B cell (primary cell): ENCODE results near the gene ELK3. TPM values are rescaled to one million over a fixed set of nuclear protein-coding genes. Genes with fewer than 3 reads are reported as not detected.

Source experiments
- ATAC-seq: fragments of 200-7000 bp; cut with Tn5 transposase; one replicate; pipeline ENCODE4 v1.10.0; 2021; ENCODE audit warnings: low read depth, mild to moderate bottlenecking, moderate number of reproducible peaks, moderate library complexity
- CTCF ChIA-PET: fragments of 350-600 bp; sonication (Branson Sonifier 250); formaldehyde crosslinking; loops from one replicate; lab custom pipeline; 2021; ENCODE audit warnings: antibody characterized with exemption, inconsistent platforms; lab: Charles Lee
- POLR2A ChIA-PET: fragments of 350-600 bp; sonication (Branson Sonifier 250); formaldehyde crosslinking; loops from one replicate; lab custom pipeline; 2021; ENCODE audit warnings: antibody characterized with exemption; lab: Charles Lee
- DNase-seq: peaks from one replicate; pipeline ENCODE4 v3.0.0; 2013
- H2AFZ ChIP-seq: 2 replicates; pipeline ENCODE4 v1.6.1; 2012; ENCODE audit warnings: mild to moderate bottlenecking, low read depth, low read length; ENCODE audit not compliant: insufficient read depth, poor library complexity, severe bottlenecking
- H3K27ac ChIP-seq, 2 donors: 1 replicate in 1 of 2; 2 replicates in 1 of 2; pipeline ENCODE4 v1.5.1; 2012 to 2013; ENCODE audit warnings: low read length in 2 of 2, mild to moderate bottlenecking in 2 of 2, moderate library complexity in 1 of 2
- H3K27me3 ChIP-seq, 4 experiments: fragments of 200-600 bp in 1 of 4; sonication (generic) in 1 of 4; replicated peaks in 1 of 4; 1 replicate in 2 of 4; 2 replicates in 2 of 4; pipeline versions ENCODE4 v1.6.1 to v1.7.0; 2013 to 2016; ENCODE audit warnings: low read length in 3 of 4, mild to moderate bottlenecking in 2 of 4, mixed read lengths in 1 of 4, moderate library complexity in 1 of 4; ENCODE audit not compliant: insufficient read depth in 4 of 4, control insufficient read depth in 3 of 4; ENCODE audit errors: control extremely low read depth in 1 of 4
- H3K36me3 ChIP-seq, 2 experiments: replicated peaks in 1 of 2; 1 replicate in 1 of 2; 2 replicates in 1 of 2; pipeline versions ENCODE4 v1.6.1 to v1.7.1; 2013; ENCODE audit warnings: low read length in 1 of 2; ENCODE audit not compliant: insufficient read depth in 2 of 2, control insufficient read depth in 1 of 2; ENCODE audit errors: control extremely low read depth in 1 of 2, extremely low read depth in 1 of 2
- H3K4me1 ChIP-seq, 2 donors: fragments of 200-600 bp in 1 of 2; sonication (generic) in 1 of 2; 1 replicate in 1 of 2; 2 replicates in 1 of 2; pipeline versions ENCODE4 v1.5.1 to v1.6.1; 2013 to 2017; ENCODE audit warnings: low read length in 2 of 2; ENCODE audit not compliant: control insufficient read depth in 2 of 2, insufficient read depth in 2 of 2
- H3K4me2 ChIP-seq: replicated peaks from 2 replicates; pipeline ENCODE3; 2012; ENCODE audit warnings: mild to moderate bottlenecking, low read depth, low read length; ENCODE audit not compliant: poor library complexity, severe bottlenecking
- H3K4me3 ChIP-seq, 5 experiments: fragments of 200-600 bp in 1 of 5; sonication (generic) in 1 of 5; 1 replicate in 3 of 5; 2 replicates in 2 of 5; pipeline versions ENCODE4 v1.5.1 to v1.7.0; 2011 to 2016; ENCODE audit warnings: low read length in 4 of 5, mild to moderate bottlenecking in 4 of 5, low read depth in 2 of 5, control low read depth in 1 of 5, moderate library complexity in 1 of 5; ENCODE audit not compliant: insufficient read depth in 1 of 5; ENCODE audit errors: control extremely low read depth in 1 of 5, extremely low read depth in 1 of 5
- H3K79me2 ChIP-seq: fragments of 200-600 bp; sonication (generic); one replicate; pipeline ENCODE4 v1.6.0; 2016; ENCODE audit warnings: low read length; ENCODE audit not compliant: control insufficient read depth, insufficient read depth
- H3K9ac ChIP-seq: fragments of 200-600 bp; sonication (generic); 2 replicates; pipeline ENCODE4 v1.6.1; 2017; ENCODE audit warnings: mild to moderate bottlenecking, low read length, moderate library complexity
- H3K9me3 ChIP-seq, 3 donors: one replicate each; pipeline versions ENCODE4 v1.6.1 to v1.7.1; 2013; ENCODE audit warnings: low read length in 2 of 3; ENCODE audit not compliant: control insufficient read depth in 2 of 3, insufficient read depth in 1 of 3; ENCODE audit errors: control extremely low read depth in 1 of 3
- H4K20me1 ChIP-seq: 2 replicates; pipeline ENCODE4 v1.6.0; 2012; ENCODE audit warnings: mild to moderate bottlenecking, low read length; ENCODE audit not compliant: insufficient read depth, control insufficient read depth, poor library complexity, severe bottlenecking
- H3K27ac Mint-ChIP-seq: one replicate; pipeline ENCODE4 v1.8.0; 2021; ENCODE audit warnings: mixed read lengths
- H3K27me3 Mint-ChIP-seq: one replicate; pipeline ENCODE4 v1.8.0; 2021; ENCODE audit warnings: mixed read lengths
- H3K4me1 Mint-ChIP-seq: one replicate; pipeline ENCODE4 v1.8.0; 2021; ENCODE audit warnings: mixed read lengths
- H3K4me3 Mint-ChIP-seq: one replicate; pipeline ENCODE4 v1.8.0; 2021; ENCODE audit warnings: mixed read lengths
- H3K9me3 Mint-ChIP-seq: one replicate; pipeline ENCODE4 v1.8.0; 2022; ENCODE audit warnings: mixed read lengths; ENCODE audit not compliant: insufficient read depth
- EZH2 ChIP-seq: IDR thresholded peaks from 2 replicates; pipeline ENCODE4 v1.6.1; 2012; ENCODE audit warnings: borderline replicate concordance, low read depth, mild to moderate bottlenecking, moderate library complexity, low read length; ENCODE audit not compliant: insufficient read depth, poor library complexity, severe bottlenecking
- WGBS: methylation state at CpG from one replicate; pipeline ENCODE4 v1.1.5; 2013; ENCODE audit warnings: missing lambda C conversion rate; ENCODE audit not compliant: insufficient coverage; 5-methylcytosine and 5-hydroxymethylcytosine counted together
- intact Hi-C: fragments of 100-400 bp; cut with micrococcal nuclease; formaldehyde crosslinking; loops from one replicate; pipeline ENCODE4 v1.10.0; 2022
- polyA plus RNA-seq: library from polyadenylated mRNA; depleted of rRNA; stranded (reverse); fragments of >200 nt; gene quantifications from 2 replicates; pipeline ENCODE4 v1.2.3, GENCODE V29; 2012
- total RNA-seq, 2 donors: library from RNA; stranded (reverse); fragments of 120-200 nt in 1 of 2; gene quantifications; 1 replicate in 1 of 2; 2 replicates in 1 of 2; pipeline versions ENCODE4 v1.2.3 to v1.2.4, GENCODE V29; 2013 to 2022
- TF ChIP-seq, protein P1 (sequence below): fragments of 200-600 bp; IDR thresholded peaks from one replicate; pipeline ENCODE4 v1.8.0; 2022; ENCODE audit warnings: antibody characterized with exemption, mild to moderate bottlenecking

The ELK3 gene
- total and polyA plus RNA-seq, 2 donors (not counting 1 experiment from before 2014, with no cell fraction given), result 10.5 to 87.1 TPM

DNA sequence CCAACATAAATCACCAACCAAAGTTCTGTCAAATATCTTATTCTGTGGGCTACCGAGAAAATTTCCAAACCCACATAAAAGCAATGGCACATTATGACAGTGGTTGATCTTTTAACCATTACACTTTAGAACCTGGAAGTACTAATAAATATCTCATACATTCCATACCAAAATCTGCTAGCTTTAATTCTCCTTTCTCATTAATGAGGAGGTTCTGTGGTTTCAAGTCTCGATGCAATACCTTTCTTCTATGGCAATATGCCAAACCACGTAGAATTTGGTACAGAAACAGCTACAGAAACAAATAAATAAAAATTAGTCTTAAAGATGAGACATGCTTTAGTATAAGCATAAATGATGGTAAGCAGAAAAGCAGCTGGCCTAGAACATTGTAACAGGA is 100.7 kb downstream of the ELK3 start:
- Mint-ChIP-seq H3K4me1 (peaks cover 6% of the 10 kb centered on the region), H3K9me3 (no peaks in the 10 kb centered on the region), H3K4me3 (no peak overlapping the region), H3K27ac (no peak overlapping the region), H3K27me3 (no peaks in the 10 kb centered on the region)
- no peak overlapping the region for H3K4me2 ChIP-seq
- no peak overlapping the region for H3K27ac ChIP-seq
- POLR2A ChIA-PET, result no interaction called here
- H4K20me1 ChIP-seq, result no peaks in the 10 kb centered on the region
- CTCF ChIA-PET, result interaction anchor here (1.2 to 1.5 kb wide), 2 partner anchors 105 to 222 kb away, joined by 5 to 7 read pairs; no protein-coding TSS in a partner anchor
- TF ChIP-seq EZH2, result no peak
- TF ChIP-seq, protein P1, sequence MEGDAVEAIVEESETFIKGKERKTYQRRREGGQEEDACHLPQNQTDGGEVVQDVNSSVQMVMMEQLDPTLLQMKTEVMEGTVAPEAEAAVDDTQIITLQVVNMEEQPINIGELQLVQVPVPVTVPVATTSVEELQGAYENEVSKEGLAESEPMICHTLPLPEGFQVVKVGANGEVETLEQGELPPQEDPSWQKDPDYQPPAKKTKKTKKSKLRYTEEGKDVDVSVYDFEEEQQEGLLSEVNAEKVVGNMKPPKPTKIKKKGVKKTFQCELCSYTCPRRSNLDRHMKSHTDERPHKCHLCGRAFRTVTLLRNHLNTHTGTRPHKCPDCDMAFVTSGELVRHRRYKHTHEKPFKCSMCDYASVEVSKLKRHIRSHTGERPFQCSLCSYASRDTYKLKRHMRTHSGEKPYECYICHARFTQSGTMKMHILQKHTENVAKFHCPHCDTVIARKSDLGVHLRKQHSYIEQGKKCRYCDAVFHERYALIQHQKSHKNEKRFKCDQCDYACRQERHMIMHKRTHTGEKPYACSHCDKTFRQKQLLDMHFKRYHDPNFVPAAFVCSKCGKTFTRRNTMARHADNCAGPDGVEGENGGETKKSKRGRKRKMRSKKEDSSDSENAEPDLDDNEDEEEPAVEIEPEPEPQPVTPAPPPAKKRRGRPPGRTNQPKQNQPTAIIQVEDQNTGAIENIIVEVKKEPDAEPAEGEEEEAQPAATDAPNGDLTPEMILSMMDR, result no peak
- no peak overlapping the region for H3K4me3 ChIP-seq
- H3K27me3 ChIP-seq, result no peaks in the 10 kb centered on the region
- no peak overlapping the region for H2AFZ ChIP-seq
- no peak overlapping the region for H3K9ac ChIP-seq
- no peaks in the 10 kb centered on the region for H3K4me1 ChIP-seq
- intact Hi-C loops, result no loop called here
- ATAC-seq (no peak), DNase-seq (no peak)
- H3K36me3 ChIP-seq, result peaks cover 14 to 42% of the 10 kb centered on the region in 2 experiments
- WGBS, result 80% methylated on average over 1 of the region's 3 CpGs
- no peaks in the 10 kb centered on the region for H3K9me3 ChIP-seq
- H3K79me2 ChIP-seq, result peaks cover 8% of the 10 kb centered on the region

DNA sequence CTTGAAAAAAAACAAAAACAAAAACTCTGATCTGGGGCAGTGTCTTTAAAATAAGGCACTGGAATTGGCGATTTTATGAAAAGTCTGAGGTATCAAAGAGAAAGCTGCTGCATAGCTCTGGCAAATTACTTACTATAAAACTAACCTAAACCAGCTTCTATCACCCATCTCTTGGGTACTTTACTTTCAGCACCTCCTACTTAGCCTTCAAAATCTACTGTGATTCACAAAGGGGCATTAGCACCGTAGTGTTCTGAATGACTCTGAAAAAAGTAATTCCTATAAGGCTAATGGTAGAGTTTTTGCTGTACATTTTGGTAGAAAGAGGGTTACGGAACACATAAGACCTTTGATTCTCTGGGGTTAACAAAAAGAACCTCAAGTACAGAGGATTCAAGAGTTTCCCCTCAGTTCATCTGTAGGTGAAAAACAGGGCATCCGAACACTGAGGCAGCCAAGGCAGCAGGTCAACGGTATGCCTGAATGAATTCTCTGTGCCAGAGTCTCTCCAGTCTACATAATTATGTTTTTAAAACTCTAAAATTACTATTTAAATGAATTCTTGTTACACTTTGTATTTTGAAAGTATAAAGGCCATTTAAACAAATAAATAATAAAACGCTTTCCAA is 101.5 kb downstream of the ELK3 start:
- Histone ChIP-seq H3K9ac (no peak overlapping the region), H2AFZ (no peak overlapping the region), H3K9me3 (no peaks in the 10 kb centered on the region), H3K27ac (peak overlapping the region in 1 of 2 donors; percentile 27), H3K79me2 (peaks cover 8% of the 10 kb centered on the region), H4K20me1 (no peaks in the 10 kb centered on the region), H3K27me3 (no peaks in the 10 kb centered on the region), H3K36me3 (peaks cover 15 to 44% of the 10 kb centered on the region in 2 experiments), H3K4me3 (no peak overlapping the region), H3K4me1 (no peaks in the 10 kb centered on the region), H3K4me2 (no peak overlapping the region)
- intact Hi-C loops, result no loop called here
- Mint-ChIP-seq H3K27ac (no peak overlapping the region), H3K27me3 (no peaks in the 10 kb centered on the region), H3K4me1 (peaks cover 6% of the 10 kb centered on the region), H3K4me3 (no peak overlapping the region), H3K9me3 (no peaks in the 10 kb centered on the region)
- 100% methylated on average over 1 of the region's 6 CpGs for WGBS
- DNase-seq, result no peak
- POLR2A ChIA-PET, result interaction anchor here (0.6 kb wide), 1 partner anchor 51 kb away, joined by 3 read pairs; no protein-coding TSS in a partner anchor
- no peak for ATAC-seq
- TF ChIP-seq, protein P1, result no peak
- TF ChIP-seq EZH2, result no peak
- CTCF ChIA-PET, result interaction anchor here (0.7 to 1.5 kb wide), 4 partner anchors 38 to 221 kb away, joined by 3 to 7 read pairs (median 4); partner anchors contain the start of gene CDK17
